H9 (cell line): Measurements from ENCODE around the gene ITK. TPM values are rescaled to one million over a fixed set of nuclear protein-coding genes. Genes with fewer than 3 reads are reported as not detected.
A peak's percentile ranks its signal among the peaks of the same experiment; 100 is the strongest.

Experiments used
- DNase-seq: peaks from one replicate; pipeline ENCODE4 v3.0.0-alpha.2; 2017
- H2AFZ ChIP-seq: one replicate; pipeline ENCODE4 v1.6.1; 2013; ENCODE audit warnings: mild to moderate bottlenecking, low read length, control low read depth, moderate library complexity
- H2AK5ac ChIP-seq: 2 replicates; pipeline ENCODE4 v1.6.1; 2013; ENCODE audit warnings: low read length, control low read depth, mixed read lengths; ENCODE audit not compliant: insufficient read length
- H2BK120ac ChIP-seq: one replicate; pipeline ENCODE4 v1.6.1; 2013; ENCODE audit warnings: low read depth, mild to moderate bottlenecking, low read length, control low read depth, inconsistent platforms; ENCODE audit not compliant: poor library complexity, severe bottlenecking
- H2BK12ac ChIP-seq: 2 replicates; pipeline ENCODE4 v1.6.1; 2013; ENCODE audit warnings: low read length, control low read depth, mixed read lengths, low read depth; ENCODE audit not compliant: insufficient read length
- H2BK15ac ChIP-seq: 2 replicates; pipeline ENCODE4 v1.6.1; 2013; ENCODE audit warnings: low read depth, low read length, control low read depth
- H2BK20ac ChIP-seq: one replicate; pipeline ENCODE4 v1.6.1; 2013; ENCODE audit warnings: low read depth, mild to moderate bottlenecking, low read length, control low read depth, inconsistent platforms; ENCODE audit not compliant: poor library complexity, severe bottlenecking
- H2BK5ac ChIP-seq: 2 replicates; pipeline ENCODE4 v1.6.1; 2013; ENCODE audit warnings: low read length, control low read depth, mixed read lengths; ENCODE audit not compliant: insufficient read length
- H3K14ac ChIP-seq: 2 replicates; pipeline ENCODE4 v1.6.1; 2013; ENCODE audit warnings: low read length, control low read depth; ENCODE audit not compliant: insufficient read depth
- H3K18ac ChIP-seq: 2 replicates; pipeline ENCODE4 v1.6.1; 2013; ENCODE audit warnings: low read depth, mild to moderate bottlenecking, mixed read lengths, low read length, control low read depth; ENCODE audit not compliant: insufficient read length
- H3K23ac ChIP-seq: 2 replicates; pipeline ENCODE4 v1.6.1; 2013; ENCODE audit warnings: low read length, control low read depth, mixed read lengths, low read depth; ENCODE audit not compliant: insufficient read length
- H3K23me2 ChIP-seq: 2 replicates; pipeline ENCODE4 v1.6.1; 2013; ENCODE audit warnings: low read depth, mild to moderate bottlenecking, mixed read lengths, low read length, control low read depth; ENCODE audit not compliant: insufficient read length, poor library complexity, severe bottlenecking
- H3K27ac ChIP-seq: 2 replicates; pipeline ENCODE4 v1.5.1; 2013; ENCODE audit warnings: low read length, control low read depth, mixed read lengths, low read depth; ENCODE audit not compliant: insufficient read length
- H3K27me3 ChIP-seq: 2 replicates; pipeline ENCODE4 v1.6.1; 2013; ENCODE audit warnings: low read length, control low read depth, inconsistent platforms; ENCODE audit not compliant: insufficient read depth
- H3K4ac ChIP-seq: 2 replicates; pipeline ENCODE4 v1.6.1; 2013; ENCODE audit warnings: low read depth, mild to moderate bottlenecking, control low read depth, inconsistent platforms, low read length, moderate library complexity
- H3K4me1 ChIP-seq: 2 replicates; pipeline ENCODE4 v1.6.1; 2013; ENCODE audit warnings: low read length, control low read depth, inconsistent platforms; ENCODE audit not compliant: insufficient read depth
- H3K4me2 ChIP-seq: 2 replicates; pipeline ENCODE4 v1.6.1; 2013; ENCODE audit warnings: low read length, control low read depth, mixed read lengths; ENCODE audit not compliant: insufficient read length, insufficient read depth
- H3K56ac ChIP-seq: 2 replicates; pipeline ENCODE4 v1.6.1; 2013; ENCODE audit warnings: low read depth, mild to moderate bottlenecking, mixed read lengths, low read length, control low read depth; ENCODE audit not compliant: insufficient read length
- H3K79me1 ChIP-seq: 2 replicates; pipeline ENCODE4 v1.6.1; 2013; ENCODE audit warnings: low read depth, mild to moderate bottlenecking, moderate library complexity, low read length, control low read depth, inconsistent platforms; ENCODE audit not compliant: insufficient read depth, poor library complexity, severe bottlenecking
- H3K79me2 ChIP-seq: 2 replicates; pipeline ENCODE4 v1.6.1; 2013; ENCODE audit warnings: low read length, control low read depth, inconsistent platforms; ENCODE audit not compliant: insufficient read depth
- H3K9ac ChIP-seq: 2 replicates; pipeline ENCODE4 v1.6.1; 2013; ENCODE audit warnings: low read length, control low read depth, mixed read lengths; ENCODE audit not compliant: insufficient read length; ENCODE audit errors: extremely low read depth
- H3K9me3 ChIP-seq: one replicate; pipeline ENCODE4 v1.6.1; 2013; ENCODE audit warnings: low read depth, low read length, inconsistent platforms; ENCODE audit not compliant: control insufficient read depth
- H3T11ph ChIP-seq: one replicate; pipeline ENCODE4 v1.6.1; 2013; ENCODE audit warnings: mild to moderate bottlenecking, low read length, control low read depth, inconsistent platforms
- H4K20me1 ChIP-seq: one replicate; pipeline ENCODE4 v1.6.1; 2013; ENCODE audit not compliant: control insufficient read depth, insufficient read length, insufficient read depth
- H4K5ac ChIP-seq: 2 replicates; pipeline ENCODE4 v1.6.1; 2013; ENCODE audit warnings: low read depth, mild to moderate bottlenecking, mixed read lengths, low read length, control low read depth; ENCODE audit not compliant: insufficient read length
- H4K8ac ChIP-seq: replicated peaks from 2 replicates; pipeline ENCODE4 v1.6.1; 2013; ENCODE audit warnings: low read length, control low read depth, mixed read lengths, low read depth; ENCODE audit not compliant: insufficient read length
- H4K91ac ChIP-seq: 2 replicates; pipeline ENCODE4 v1.6.1; 2013; ENCODE audit warnings: low read depth, mild to moderate bottlenecking, moderate library complexity, mixed read lengths, low read length, control low read depth; ENCODE audit not compliant: insufficient read length
- H3K27ac Mint-ChIP-seq, 3 experiments: 2 replicates in 2 of 3; 3 replicates in 1 of 3; pipeline ENCODE4 v1.8.0; 2020 to 2021; ENCODE audit warnings: mixed read lengths in 3 of 3, mild to moderate bottlenecking in 1 of 3, moderate library complexity in 1 of 3
- H3K27me3 Mint-ChIP-seq: 2 replicates; pipeline ENCODE4 v1.8.0; 2021; ENCODE audit warnings: low read depth, mild to moderate bottlenecking, moderate library complexity, mixed read lengths
- H3K36me3 Mint-ChIP-seq, 3 experiments: 2 replicates in 2 of 3; 3 replicates in 1 of 3; pipeline ENCODE4 v1.8.0; 2020 to 2021; ENCODE audit warnings: low read depth in 3 of 3, mixed read lengths in 3 of 3; ENCODE audit not compliant: insufficient read depth in 1 of 3
- H3K4me1 Mint-ChIP-seq, 2 experiments: 2 replicates each; pipeline ENCODE4 v1.8.0; 2020; ENCODE audit warnings: mixed read lengths in 2 of 2
- H3K4me3 Mint-ChIP-seq, 2 experiments: 2 replicates in 1 of 2; 3 replicates in 1 of 2; pipeline ENCODE4 v1.8.0; 2020 to 2021; ENCODE audit warnings: mild to moderate bottlenecking in 2 of 2, mixed read lengths in 2 of 2, moderate library complexity in 1 of 2
- H3K9me3 Mint-ChIP-seq, 2 experiments: 2 replicates in 1 of 2; 3 replicates in 1 of 2; pipeline ENCODE4 v1.8.0; 2020; ENCODE audit warnings: mild to moderate bottlenecking in 2 of 2, mixed read lengths in 2 of 2, moderate library complexity in 1 of 2
- WGBS: extraction: QIAGEN DNeasy Blood & Tissue Kit; methylation state at CpG from one replicate; pipeline ENCODE4 v1.1.7; 2013; ENCODE audit warnings: missing lambda C conversion rate, low lambda C conversion rate, mixed read lengths; ENCODE audit not compliant: insufficient read length; ENCODE audit errors: extremely low coverage; 5-methylcytosine and 5-hydroxymethylcytosine counted together
- total RNA-seq: library from RNA; stranded (reverse); gene quantifications from 2 replicates; pipeline ENCODE4 v1.2.1, GENCODE V29; 2021
- TF ChIP-seq, protein P1 (sequence below): fragments of 200-600 bp; sonication (generic); conservative IDR thresholded peaks from 3 replicates; pipeline ENCODE4 v1.8.0; 2021; ENCODE audit warnings: antibody characterized with exemption, mild to moderate bottlenecking

ITK gene
- total RNA-seq, 1 experiment from 2014 or later: 0.22 TPM

GRCh38 chr5:157245476-157245875, 64.8 kb downstream of the ITK start:
- H3K27ac Mint-ChIP-seq: peak overlapping the region; percentile 33 to 96 (median 43); a peak in 4 of 7 replicates
- no peak overlapping the region for H3T11ph ChIP-seq
- H3K4me1 ChIP-seq: peaks cover 7% of the 10 kb centered on the region; the same call in 1 of the 2 replicates
- H2BK120ac ChIP-seq: no peak overlapping the region
- H4K8ac ChIP-seq: no peak overlapping the region
- H2BK20ac ChIP-seq: no peak overlapping the region
- H3K23me2 ChIP-seq: no peaks in the 10 kb centered on the region
- no peak overlapping the region for H2AK5ac ChIP-seq
- WGBS: no CpG with 5 or more reads among the region's 4 CpGs
- no peak overlapping the region for H2BK5ac ChIP-seq
- H4K5ac ChIP-seq: no peak overlapping the region
- no peaks in the 10 kb centered on the region for H3K79me2 ChIP-seq
- H3K27me3 ChIP-seq: no peaks in the 10 kb centered on the region
- no peak overlapping the region for H3K4me3 Mint-ChIP-seq
- no peak overlapping the region for H3K14ac ChIP-seq
- no peak overlapping the region for H3K4ac ChIP-seq
- H3K4me2 ChIP-seq: no peak overlapping the region
- no peak overlapping the region for H2BK15ac ChIP-seq
- no peak overlapping the region for H3K27ac ChIP-seq
- no peaks in the 10 kb centered on the region for H3K36me3 Mint-ChIP-seq
- H3K9me3 Mint-ChIP-seq: peaks cover 0 to 1% of the 10 kb centered on the region in 2 experiments; a peak in 2 of 5 replicates
- H3K9ac ChIP-seq: no peak overlapping the region
- no peaks in the 10 kb centered on the region for H4K20me1 ChIP-seq
- TF ChIP-seq, protein P1, sequence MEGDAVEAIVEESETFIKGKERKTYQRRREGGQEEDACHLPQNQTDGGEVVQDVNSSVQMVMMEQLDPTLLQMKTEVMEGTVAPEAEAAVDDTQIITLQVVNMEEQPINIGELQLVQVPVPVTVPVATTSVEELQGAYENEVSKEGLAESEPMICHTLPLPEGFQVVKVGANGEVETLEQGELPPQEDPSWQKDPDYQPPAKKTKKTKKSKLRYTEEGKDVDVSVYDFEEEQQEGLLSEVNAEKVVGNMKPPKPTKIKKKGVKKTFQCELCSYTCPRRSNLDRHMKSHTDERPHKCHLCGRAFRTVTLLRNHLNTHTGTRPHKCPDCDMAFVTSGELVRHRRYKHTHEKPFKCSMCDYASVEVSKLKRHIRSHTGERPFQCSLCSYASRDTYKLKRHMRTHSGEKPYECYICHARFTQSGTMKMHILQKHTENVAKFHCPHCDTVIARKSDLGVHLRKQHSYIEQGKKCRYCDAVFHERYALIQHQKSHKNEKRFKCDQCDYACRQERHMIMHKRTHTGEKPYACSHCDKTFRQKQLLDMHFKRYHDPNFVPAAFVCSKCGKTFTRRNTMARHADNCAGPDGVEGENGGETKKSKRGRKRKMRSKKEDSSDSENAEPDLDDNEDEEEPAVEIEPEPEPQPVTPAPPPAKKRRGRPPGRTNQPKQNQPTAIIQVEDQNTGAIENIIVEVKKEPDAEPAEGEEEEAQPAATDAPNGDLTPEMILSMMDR: no peak
- no peak overlapping the region for H3K56ac ChIP-seq
- no peak overlapping the region for H2BK12ac ChIP-seq
- peaks cover 10 to 26% of the 10 kb centered on the region in 2 experiments for H3K4me1 Mint-ChIP-seq
- no peak overlapping the region for H2AFZ ChIP-seq
- H3K18ac ChIP-seq: no peak overlapping the region
- H3K9me3 ChIP-seq: no peaks in the 10 kb centered on the region
- H4K91ac ChIP-seq: no peak overlapping the region
- H3K23ac ChIP-seq: no peak overlapping the region
- H3K27me3 Mint-ChIP-seq: no peaks in the 10 kb centered on the region; the same call in none of the 2 replicates
- H3K79me1 ChIP-seq: no peaks in the 10 kb centered on the region
- DNase-seq: peak; percentile 47
